ENCODE measurements around the gene TBC1D2B. TPM values are rescaled to one million over a fixed set of nuclear protein-coding genes. Genes with fewer than 3 reads are reported as not detected.

Gene TBC1D2B
- total and polyA plus RNA-seq, 2 donors (not counting 3 experiments of a cell fraction or from before 2014, with no cell fraction given): 30.8 to 46.1 TPM

- Histone ChIP-seq H3K79me2 (ENCODE audit: control insufficient read depth, insufficient read depth, low read length) (no peaks in the 10 kb centered on the region), H3K36me3 (ENCODE audit: control insufficient read depth in 2 of 2, extremely low read depth in 1 of 2, insufficient read depth in 2 of 2, low read length in 2 of 2) (peaks cover 4 to 27% of the 10 kb centered on the region in 2 experiments), H3K4me1 (ENCODE audit: control insufficient read depth, extremely low read depth, insufficient read depth, low read length) (no peaks in the 10 kb centered on the region), H3K9me3 (replicated peaks; ENCODE audit: control insufficient read depth, insufficient read depth, low read length) (no peaks in the 10 kb centered on the region), H3K27ac (ENCODE audit: insufficient read depth, low read depth, low read length) (no peak overlapping the region), H3K9ac (replicated peaks; ENCODE audit: extremely low read depth, insufficient read depth, low read length) (no peak overlapping the region), H2AFZ (ENCODE audit: low read depth, low read length) (no peak overlapping the region), H3K27me3 (ENCODE audit: control insufficient read depth in 2 of 2, insufficient read depth in 2 of 2, low read length in 2 of 2) (no peaks in the 10 kb centered on the region), H3K9me1 (replicated peaks; ENCODE audit: control insufficient read depth, extremely low read depth, insufficient read depth, low read length) (no peaks in the 10 kb centered on the region), H3K4me3 (replicated peaks in 1 of 3; ENCODE audit: insufficient read depth in 1 of 3, low read depth in 1 of 3, low read length in 3 of 3) (no peak overlapping the region), H3K4me2 (ENCODE audit: insufficient read depth, low read length) (no peak overlapping the region), H4K20me1 (replicated peaks; ENCODE audit: control insufficient read depth, extremely low read depth, insufficient read depth, low read length) (no peaks in the 10 kb centered on the region)
- ChIA-PET CTCF (interaction anchor here (0.6 to 6.5 kb wide), 15 partner anchors 10 to 241 kb away, joined by 3 to 273 read pairs (median 4); no protein-coding TSS in a partner anchor), POLR2A (no interaction called here)
- dilution Hi-C loops (cut with MboI; ENCODE audit: extremely low pct_ligation_motif_present, low sequenced_read_pairs): no loop called here
- peak; percentile 83 to 88 for TF ChIP-seq CTCF (IDR thresholded peaks at IDR 0.05; ENCODE audit: extremely low read depth in 1 of 2, insufficient read depth in 1 of 2, low read depth in 1 of 2, low read length in 2 of 2)
- TF ChIP-seq EZH2 (IDR thresholded peaks at IDR 0.05; ENCODE audit: borderline replicate concordance, low read depth, low read length, severe bottlenecking): no peak
- TF ChIP-seq MYC (IDR thresholded peaks at IDR 0.05; ENCODE audit: low read depth, low read length): no peak
- no peak for TF ChIP-seq POLR2A (IDR thresholded peaks at IDR 0.05; ENCODE audit: low read depth, low read length)
- TF ChIP-seq POLR2AphosphoS5 (IDR thresholded peaks at IDR 0.05; ENCODE audit: insufficient read depth, low read depth, low read length): no peak
- intact Hi-C loops (cut with micrococcal nuclease): loop anchor here (1.0 to 2.0 kb wide), 4 partner anchors 76 to 240 kb away; partner anchors contain the start of gene TBC1D2B
- FAIRE-seq (peak; percentile 86), DNase-seq (ENCODE audit: low read depth, low spot score) (peak; percentile 79)
- no TSS peak for BruUV-seq (replicated peaks)
Measured at GRCh38 chr15:78000091-78000926, 77.2 kb downstream of the TBC1D2B start.

Measured in endothelial cell of umbilical vein (primary cell).